Measurements from ENCODE around the gene NECTIN2.
"Not testable (repeated sequence)": the region's sequence is repeated elsewhere in the genome, so short reads cannot be mapped to it uniquely, and the experiment has no call there.

DNA sequence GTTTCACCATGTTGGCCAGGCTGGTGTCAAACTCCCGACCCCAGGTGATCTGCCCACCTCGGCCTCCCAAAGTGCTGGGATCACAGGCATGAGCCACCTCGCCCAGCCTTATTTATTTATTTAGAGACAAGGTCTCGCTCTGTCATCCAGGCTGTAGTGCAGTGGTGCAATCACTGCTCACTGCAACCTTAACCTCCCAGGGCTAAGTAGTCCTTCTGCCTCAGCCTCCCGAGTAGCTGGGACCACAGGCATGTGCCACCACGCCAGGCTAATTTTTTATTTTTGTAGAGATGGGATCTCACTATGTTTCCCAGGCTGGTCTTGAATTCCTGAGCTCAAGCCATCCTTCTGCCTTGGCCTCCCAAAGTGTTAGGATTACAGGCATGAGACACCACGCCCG is 11.7 kb upstream of the NECTIN2 start:
- TF ChIP-seq CTCF (IDR thresholded peaks at IDR 0.05; ENCODE audit: low read depth, low read length, missing input control); RAD21 (IDR thresholded peaks at IDR 0.05); TAF1 (conservative IDR thresholded peaks at IDR 0.05); EGR1 (IDR thresholded peaks at IDR 0.05; ENCODE audit: low read depth in 2 of 2); GABPA (IDR thresholded peaks at IDR 0.05 in 1 of 2, conservative IDR thresholded peaks at IDR 0.05 in 1 of 2); FOXA1 (IDR thresholded peaks at IDR 0.05); MAX (IDR thresholded peaks at IDR 0.05); NR2F2 (IDR thresholded peaks at IDR 0.05); HNF4G (IDR thresholded peaks at IDR 0.05); RXRA (IDR thresholded peaks at IDR 0.05): not testable (repeated sequence)
- TF ChIP-seq, protein P1, sequence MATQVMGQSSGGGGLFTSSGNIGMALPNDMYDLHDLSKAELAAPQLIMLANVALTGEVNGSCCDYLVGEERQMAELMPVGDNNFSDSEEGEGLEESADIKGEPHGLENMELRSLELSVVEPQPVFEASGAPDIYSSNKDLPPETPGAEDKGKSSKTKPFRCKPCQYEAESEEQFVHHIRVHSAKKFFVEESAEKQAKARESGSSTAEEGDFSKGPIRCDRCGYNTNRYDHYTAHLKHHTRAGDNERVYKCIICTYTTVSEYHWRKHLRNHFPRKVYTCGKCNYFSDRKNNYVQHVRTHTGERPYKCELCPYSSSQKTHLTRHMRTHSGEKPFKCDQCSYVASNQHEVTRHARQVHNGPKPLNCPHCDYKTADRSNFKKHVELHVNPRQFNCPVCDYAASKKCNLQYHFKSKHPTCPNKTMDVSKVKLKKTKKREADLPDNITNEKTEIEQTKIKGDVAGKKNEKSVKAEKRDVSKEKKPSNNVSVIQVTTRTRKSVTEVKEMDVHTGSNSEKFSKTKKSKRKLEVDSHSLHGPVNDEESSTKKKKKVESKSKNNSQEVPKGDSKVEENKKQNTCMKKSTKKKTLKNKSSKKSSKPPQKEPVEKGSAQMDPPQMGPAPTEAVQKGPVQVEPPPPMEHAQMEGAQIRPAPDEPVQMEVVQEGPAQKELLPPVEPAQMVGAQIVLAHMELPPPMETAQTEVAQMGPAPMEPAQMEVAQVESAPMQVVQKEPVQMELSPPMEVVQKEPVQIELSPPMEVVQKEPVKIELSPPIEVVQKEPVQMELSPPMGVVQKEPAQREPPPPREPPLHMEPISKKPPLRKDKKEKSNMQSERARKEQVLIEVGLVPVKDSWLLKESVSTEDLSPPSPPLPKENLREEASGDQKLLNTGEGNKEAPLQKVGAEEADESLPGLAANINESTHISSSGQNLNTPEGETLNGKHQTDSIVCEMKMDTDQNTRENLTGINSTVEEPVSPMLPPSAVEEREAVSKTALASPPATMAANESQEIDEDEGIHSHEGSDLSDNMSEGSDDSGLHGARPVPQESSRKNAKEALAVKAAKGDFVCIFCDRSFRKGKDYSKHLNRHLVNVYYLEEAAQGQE (IDR thresholded peaks at IDR 0.05), result not testable (repeated sequence)
- TF ChIP-seq, protein P2, sequence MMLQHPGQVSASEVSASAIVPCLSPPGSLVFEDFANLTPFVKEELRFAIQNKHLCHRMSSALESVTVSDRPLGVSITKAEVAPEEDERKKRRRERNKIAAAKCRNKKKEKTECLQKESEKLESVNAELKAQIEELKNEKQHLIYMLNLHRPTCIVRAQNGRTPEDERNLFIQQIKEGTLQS (IDR thresholded peaks at IDR 0.05), result not testable (repeated sequence)

Data from liver (tissue), 3 donors.